ENCODE data around the gene UQCRHL.
"Not testable (repeated sequence)": the region's sequence is repeated elsewhere in the genome, so short reads cannot be mapped to it uniquely, and the experiment has no call there.

UQCRHL gene

DNA sequence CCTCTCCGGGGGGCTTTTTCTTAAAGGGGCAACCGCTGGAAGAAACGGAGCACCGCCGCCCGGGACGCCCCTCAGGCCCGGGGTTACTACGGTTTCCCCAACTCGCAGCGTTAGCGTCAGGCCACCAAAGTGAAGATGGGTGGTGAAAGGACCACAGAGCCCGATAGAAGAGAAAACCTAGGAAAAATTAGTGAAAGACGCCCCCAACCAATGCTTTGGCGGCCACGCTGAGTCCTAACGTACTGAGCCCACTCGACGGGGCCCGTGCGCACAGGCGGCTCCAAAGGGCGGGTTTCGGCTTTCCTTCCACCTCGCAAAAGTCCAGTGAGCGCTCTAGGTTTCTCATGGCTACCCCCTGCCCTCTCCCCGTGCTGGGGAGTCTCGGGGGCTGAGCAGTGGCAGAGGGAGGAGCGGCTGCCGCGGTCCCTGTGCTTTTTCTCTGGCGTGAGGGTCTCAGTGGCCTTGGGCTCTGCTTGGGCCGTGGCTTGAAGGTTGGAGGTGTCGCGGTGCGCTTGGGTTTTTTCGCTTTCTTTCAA is 27.8 kb upstream of the UQCRHL start:
- DNase-seq: peak; percentile 30 to 62 (median 39)

DNA sequence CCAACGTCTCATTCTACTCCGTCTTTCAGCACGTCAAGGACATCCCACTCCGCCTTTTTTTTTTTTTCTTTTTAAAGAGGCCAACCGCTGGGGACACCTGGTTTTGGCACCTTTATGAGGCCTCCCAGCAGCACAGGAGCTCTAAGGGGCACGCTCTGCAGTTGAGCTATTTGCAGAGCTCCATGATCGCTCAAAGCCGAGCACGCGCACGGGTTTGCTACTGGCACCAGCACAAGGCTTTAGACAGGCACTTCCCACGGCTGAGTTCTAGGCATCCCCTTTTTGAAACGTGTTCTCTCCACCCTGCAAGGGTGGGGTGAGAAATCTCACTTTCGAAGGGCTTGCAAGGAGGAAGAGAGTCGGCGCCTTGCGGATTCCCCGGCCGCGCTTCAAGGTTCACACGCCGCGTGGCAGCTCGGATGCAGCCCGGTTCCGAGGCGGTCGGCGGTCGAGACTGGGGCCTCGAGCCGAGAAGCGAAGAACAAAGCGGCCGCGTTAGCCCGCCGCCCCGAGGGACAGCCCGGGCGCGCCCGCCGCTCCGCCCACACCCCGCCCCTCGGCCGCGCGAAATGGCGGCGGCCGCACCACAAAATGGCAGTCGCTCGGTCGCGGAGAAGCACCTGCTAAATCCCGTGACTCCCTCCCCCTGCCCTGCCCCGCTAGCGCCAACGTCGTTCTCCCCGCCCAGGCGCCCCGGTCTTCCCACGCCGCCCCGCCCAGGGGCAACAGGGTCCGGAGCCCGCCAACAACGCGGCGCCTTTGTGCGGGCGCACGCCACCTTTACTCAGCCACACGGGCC is 27.2 kb upstream of the UQCRHL start:
- DNase-seq: peak; percentile 90 to 96 (median 93)

DNA sequence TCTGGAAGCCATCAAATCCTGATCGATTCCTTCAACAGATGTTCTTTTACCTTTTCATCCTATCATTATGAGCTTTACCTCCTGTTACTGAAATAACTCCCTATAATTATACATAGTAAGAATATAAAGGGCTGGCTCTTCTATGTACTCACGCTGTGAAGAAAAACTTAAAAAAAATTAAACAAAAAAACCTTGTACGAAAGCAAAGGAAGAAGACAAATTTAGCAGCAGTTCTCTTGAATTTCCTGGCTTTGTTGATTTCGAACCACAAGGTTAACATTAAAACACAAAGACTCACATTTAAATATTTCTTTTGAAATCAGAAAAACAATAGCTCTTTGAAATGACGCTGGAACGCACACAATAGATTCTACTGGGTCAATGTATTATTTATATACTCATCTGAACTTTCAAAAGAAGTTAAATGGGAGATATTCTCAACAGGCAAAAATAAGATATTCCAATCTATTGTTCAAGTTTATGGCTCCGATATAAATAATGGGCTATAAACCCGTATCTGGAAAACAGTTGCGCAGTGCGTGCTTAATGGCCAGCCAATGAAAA is 26.5 kb upstream of the UQCRHL start:
- peak in 1 of 3 donors; percentile 89 for DNase-seq

DNA sequence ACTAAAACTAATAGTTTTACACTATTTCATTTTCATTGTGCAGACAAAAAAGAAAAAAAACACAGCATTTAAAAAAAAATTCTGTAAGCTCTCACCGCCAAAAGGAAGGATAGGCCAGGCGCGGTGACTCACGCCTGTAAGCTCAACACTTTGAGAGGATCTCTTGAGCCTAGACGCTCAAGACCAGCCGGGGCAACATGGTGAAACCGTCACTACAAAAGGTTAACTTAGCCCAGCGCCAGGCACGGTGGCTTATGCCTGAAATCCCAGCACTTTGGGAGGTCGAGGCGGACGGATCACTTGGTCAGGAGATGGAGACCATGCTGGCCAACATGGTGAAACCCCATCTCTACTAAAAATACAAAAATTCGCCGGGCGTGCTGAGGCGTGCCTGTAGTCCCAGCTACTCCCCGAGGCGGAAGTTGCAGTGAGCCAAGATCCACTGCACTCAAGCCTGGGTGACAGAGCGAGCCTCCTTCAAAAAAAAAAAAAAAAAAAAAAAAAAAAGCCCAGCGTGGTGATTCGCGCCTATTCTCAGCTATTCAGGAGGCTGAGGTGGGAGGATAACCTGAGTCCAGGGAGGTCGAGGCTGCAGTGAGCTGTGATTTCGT is 25.7 kb upstream of the UQCRHL start:
- DNase-seq: peak; percentile 64 to 67 (median 65)

DNA sequence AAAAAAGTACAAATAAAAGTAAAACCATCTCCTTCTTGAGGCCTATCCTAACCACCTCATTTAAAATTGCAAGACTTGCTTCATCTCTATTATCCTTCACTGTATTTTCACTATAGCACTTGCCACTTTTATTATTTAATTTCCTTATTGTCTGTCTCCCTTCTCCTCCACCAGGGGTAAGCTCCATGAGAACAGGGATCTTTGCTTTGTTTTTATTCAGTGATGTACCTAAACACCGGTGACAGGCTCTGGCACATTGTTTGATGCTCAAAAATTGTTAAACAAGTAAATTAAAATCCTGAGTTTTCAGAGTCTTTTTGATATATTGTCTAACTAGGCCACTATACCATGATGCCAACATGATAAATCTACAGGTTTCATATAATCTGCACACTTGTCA is 22.8 kb upstream of the UQCRHL start:
- DNase-seq: no peak

DNA sequence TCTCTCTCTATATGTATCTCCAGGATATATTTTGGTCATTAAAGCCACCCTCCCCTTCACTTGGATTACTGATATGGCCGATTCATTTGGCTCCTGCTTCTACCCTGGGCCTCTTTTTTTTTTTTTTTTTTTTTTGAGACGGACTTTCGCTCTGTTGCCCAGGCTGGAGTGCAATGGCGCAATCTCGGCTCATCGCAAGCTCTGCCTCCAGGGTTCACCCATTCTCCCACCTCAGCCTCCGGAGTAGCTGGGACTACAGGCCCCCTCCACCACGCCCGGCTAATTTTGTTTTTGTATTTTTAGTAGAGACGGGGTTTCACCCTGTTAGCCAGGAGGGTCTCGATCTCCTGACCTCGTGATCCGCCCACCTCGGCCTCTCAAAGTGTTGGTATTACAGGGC is 21.5 kb upstream of the UQCRHL start:
- DNase-seq: not testable (repeated sequence)

DNA sequence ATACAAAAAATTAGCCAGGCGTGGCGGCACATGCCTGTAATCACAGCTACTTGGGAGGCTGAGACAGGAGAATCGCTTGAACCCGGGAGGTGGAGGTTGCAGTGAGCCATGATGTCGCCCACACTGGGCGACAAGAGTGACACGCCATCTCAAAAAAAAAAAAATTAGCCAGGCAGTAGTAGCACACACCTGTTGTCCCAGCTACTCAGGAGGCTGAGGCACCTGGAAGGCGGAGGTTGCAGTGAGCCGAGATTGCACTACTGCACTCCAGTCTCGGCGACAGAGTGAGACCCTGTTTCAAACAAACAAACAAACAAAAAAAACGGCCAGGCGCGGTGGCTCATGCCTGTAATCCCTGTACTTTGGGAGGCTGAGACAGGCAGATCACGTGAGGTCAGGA is 20.1 kb upstream of the UQCRHL start:
- DNase-seq: not testable (repeated sequence)

DNA sequence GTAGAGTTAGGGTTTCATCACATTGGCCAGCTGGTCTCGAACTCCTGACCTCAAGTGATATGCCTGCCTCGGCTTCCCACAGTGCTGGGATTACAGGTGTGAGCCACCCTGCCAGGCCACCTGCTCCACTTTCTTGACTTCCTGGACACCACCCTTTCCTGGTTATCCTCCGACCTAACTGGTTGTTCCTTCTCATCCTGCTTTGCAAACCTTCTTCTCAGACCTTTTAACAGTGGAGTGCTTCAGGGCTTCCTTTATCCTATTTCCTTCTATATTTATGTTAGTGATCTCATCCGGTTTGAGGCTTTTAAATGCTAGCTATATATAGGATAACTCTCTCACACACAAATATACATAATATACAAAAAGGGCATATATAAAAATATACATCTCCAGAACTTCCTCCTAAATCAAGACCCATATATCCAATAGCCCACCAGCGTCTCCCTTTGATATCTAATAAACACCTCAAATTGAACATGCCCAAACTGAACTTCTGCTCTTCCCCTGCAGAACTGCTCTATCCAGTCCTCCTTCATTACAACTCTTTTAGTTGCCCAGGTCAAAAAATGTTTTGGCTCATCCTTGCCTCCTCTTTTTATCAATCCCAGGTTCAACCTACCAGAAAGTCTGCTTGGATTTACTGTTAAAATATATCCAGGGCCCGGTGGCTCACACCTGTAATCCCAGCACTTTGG is 19.5 kb upstream of the UQCRHL start:
- no peak for DNase-seq

DNA sequence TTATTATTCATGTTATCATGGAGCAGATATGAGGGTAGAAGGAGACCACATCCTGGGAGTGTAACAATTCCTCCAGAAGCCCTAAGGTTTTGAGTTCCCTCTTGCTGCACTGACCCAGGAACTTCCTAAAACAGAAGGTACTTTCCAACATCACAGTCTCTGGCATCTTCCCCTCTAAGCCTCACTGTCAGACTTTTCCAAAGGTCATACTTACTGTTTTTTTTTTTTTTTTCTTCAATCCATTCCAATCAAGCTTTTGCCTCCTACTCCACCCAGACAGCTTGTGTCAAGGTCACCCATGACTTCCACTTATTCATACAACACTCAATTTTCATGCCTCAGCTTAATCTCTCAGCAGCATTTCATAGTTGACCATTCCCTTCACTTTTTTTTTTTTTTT is 18.4 kb upstream of the UQCRHL start:
- peak; percentile 84 to 91 (median 84) for DNase-seq

DNA sequence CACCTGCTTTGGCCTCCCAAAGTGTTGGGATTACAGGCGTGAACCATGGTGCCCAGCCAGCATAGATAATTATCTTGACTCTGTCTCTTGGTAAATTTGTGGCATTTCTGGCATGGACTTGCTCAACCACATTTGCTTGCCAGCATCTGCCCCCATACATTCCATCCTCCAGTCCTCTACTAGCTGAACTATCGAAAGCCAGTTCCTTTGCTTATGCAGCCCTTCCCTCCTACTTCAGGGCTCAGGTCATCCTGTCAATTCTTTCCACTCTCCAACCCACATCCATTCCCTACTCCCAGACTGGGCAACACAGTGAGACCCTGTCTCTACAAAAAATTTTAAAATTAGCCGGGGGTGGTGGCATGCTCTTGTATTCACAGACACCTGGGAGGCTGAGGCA is 13.0 kb upstream of the UQCRHL start:
- DNase-seq: no peak

DNA sequence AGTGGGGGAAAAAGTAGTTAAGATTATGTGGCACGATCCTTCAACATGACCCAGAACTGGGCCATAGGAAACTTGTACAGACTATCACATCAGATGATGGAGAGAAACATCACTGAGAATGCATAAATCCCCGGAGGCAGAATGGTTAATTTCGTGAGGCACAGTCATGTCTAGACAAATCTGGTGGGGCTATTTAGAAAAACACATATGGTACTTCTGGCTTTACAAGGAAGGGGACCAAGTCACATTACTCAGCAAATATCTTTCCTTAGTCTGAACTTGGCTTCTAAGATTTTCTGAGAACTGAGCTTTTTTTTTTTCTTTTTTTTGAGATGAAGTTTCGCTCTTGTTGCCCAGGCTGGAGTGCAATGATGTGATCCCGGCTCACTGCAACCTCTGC is 9.2 kb upstream of the UQCRHL start:
- no peak for DNase-seq

DNA sequence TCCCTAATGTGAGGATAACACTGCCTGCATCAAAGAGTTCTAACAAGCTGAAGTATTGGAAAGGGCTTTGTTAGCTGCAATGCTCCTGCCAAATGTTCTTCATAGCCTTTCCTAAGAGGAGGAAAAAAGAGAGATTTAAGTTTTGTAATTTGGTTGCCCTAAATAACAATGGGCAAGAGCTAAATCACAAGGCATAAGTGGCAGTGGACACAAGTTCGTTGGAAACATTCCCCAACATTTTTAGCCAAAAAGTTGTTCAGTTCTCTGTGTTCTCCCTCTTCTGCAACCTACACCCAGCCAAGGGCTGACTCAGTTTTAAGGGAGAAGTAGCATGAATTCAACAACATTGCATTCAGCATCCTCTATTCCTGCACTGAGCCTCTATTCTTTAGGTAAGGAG is 2.6 kb upstream of the UQCRHL start:
- no peak for DNase-seq

DNA sequence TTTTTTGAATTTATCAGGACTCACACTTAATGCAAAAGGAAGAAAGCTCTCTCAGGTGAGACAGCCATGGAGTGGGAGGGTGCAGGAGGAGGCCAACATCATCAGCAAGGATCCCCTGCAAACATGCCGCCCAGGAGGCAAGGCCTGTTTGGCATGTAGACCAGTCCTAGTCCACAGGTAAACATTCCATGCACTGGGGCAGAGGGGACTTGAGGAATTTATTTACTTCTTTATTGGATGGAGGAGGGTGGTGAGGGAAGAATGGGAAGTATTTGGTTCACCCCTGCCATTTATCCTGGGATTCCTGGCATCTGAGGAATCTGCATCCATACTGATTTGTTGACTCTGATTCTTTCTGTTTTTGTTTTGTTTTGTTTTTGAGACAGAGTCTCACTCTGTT is 1.5 kb upstream of the UQCRHL start:
- no peak for DNase-seq

DNA sequence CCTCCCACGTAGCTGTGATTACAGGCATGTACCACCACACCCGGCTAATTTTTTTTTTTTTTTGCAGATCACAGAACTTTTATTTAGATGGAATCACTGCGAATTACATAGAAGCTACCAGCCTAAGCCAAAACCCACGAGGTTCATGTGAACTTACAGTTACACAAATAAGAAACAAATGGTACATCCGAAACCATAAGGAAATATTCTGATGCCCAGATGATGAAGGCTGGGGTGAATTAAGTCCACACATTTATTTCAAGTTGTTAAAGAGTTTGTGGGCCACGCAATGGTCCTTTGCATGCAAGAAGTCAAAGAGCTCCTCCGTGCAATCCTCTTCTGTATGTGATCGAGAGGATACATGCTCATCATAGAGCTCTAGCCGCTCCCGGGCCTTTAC is 328 bp downstream of the UQCRHL start:
- DNase-seq: no peak

DNA sequence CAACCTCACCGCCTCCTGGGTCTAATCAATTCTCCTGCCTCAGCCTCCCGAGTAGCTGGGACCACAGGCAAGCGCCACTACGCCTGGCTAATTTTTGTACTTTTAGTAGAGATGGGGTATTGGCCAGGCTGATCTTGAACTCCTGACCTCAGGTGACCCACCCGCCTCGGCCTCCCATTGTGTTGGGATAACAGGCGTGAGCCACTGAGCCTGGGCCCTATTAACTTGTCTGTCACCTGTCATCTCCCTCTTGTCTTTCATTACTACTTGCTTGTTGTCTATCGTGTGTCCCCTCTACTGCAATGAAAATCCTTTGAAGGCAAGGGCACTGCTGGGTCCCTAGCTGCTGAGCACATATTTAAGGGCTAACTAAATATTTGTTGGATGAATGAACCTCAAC is 3.4 kb downstream of the UQCRHL start:
- no peak for DNase-seq

DNA sequence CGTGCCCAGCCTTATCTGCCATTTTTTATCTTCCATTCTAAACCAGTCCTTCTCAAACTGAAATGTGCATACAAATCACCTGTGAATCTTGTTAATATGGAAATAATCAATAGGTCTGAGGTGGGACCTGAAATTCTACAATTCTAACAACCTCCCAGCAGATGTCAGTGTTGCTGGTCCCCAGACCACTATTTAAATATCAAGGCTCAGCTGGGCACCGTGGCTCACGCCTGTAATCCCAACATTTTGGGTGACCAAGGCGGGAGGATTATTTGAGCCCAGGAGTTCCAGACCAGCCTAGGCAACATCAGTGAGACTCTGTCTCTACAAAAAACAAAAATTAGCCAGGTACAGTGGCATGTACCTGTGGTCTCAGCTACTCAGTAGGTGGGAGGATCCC is 4.1 kb downstream of the UQCRHL start:
- DNase-seq: peak; percentile 35 to 62 (median 55)

DNA sequence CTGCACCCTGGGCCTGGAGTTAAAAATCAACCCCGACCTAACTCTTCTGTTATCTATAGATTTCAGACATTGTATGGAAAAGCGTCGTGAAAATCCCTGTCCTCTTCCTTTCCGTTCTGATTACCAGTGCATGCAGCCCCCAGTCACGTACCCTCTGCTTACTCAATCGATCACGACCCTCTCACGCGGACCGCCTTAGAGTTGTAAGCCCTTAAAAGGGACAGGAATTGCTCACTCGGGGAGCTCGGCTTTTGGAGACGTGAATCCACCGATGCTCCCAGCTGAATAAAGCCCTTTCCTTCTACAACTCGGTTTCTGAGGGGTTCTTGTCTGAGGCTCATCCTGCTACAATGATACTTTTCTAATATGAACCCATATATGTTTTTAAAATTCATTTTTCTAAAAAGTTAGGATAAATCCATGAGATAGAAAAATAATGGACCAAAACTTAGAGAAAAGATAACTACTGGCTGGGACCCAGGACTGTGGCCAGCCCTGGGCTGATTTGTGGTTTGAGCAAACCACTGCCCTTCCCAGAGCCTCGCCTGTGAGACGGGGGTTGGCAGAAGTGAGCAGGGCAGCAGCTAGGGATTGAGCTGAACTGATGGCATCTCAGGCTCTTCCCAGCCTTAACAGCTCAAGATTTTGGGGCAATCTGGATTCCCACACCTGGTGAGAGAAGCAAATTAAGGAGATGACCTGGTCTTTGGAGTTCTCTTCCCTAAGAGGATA is 5.0 kb downstream of the UQCRHL start:
- peak in 1 of 3 donors; percentile 16 for DNase-seq

DNA sequence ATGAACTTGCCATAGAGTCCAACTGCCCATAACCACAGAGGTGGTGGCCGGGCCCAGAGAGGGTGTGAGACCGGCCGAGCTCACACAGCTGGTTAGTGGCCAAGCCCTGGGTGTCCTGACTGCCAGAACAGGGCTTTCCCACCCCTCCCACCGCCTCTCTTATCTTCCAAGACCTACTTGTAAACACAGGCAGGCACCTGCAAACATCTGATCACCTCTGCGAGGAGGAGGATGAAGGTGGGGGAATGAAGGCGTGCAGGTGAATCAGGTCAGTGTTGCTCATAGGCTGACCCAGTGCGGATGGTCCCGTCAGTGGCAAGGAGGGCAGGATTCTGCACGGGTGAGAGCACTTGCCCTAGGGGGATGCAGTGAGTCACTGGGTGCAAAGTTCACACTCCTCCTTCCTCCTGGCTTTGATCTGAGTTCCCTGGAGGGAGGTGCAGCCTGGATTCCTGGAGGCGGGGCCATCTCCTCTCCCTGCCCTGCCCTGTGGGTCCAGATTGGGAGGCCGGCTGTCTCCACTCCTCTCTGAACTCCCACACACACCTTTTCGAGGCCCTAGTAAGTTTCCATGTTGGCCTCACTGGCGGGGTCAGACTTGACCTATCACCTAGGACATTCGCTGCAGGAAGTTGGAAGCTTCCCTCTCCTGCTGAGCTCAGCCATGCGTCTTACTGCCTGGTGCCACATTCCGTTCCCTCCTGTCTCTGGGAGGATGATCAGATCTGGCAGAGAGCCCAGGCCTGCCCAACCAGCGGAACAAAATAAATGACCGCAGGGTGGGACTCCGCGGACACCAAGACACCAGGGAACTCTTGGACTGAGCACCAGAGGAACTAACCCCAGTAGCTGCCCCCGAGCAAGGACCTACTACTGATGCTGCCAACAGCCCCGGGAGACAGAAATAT is 7.3 kb downstream of the UQCRHL start:
- DNase-seq: no peak

DNA sequence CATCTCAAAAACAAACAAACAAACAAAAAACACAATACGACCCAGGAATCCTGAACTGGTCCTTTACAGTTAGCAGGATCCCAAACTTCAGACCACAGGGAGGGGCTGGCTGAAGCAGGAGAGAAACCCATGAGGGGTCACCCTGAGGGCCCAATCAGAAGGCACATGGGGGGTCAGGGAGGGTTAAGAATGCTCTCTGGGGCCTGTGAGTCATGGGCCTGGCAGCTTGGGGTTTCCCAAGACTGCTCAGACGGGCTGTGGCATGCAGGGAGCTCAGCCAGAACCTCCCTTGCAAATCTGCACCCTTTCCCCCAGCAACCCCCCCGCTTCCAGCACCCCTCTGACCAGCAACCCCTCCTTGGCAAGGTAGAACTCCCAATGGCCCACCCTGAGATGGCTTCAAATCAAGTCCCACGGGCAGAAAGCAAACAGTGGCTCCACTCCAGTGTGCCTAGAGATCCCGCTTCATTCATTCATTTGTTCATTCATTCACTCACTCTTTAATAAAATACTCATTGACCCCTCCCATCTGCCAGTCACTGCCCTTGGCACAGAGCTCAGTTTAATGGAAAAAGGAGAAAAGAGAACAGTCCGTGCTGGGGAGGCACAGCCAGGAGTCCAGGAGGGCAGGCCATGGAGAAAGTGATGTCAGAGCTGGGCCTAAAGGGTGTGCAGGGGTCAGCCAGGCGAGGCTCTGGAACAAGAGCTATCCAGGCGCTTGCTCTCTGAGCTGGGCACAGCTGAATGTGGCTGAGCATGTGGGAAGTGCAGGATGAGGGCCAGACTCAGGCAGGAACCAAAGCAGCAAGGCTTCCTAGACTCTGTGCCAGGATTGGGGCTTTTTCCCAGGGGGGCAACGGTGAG is 8.2 kb downstream of the UQCRHL start:
- peak; percentile 83 to 89 (median 85) for DNase-seq

DNA sequence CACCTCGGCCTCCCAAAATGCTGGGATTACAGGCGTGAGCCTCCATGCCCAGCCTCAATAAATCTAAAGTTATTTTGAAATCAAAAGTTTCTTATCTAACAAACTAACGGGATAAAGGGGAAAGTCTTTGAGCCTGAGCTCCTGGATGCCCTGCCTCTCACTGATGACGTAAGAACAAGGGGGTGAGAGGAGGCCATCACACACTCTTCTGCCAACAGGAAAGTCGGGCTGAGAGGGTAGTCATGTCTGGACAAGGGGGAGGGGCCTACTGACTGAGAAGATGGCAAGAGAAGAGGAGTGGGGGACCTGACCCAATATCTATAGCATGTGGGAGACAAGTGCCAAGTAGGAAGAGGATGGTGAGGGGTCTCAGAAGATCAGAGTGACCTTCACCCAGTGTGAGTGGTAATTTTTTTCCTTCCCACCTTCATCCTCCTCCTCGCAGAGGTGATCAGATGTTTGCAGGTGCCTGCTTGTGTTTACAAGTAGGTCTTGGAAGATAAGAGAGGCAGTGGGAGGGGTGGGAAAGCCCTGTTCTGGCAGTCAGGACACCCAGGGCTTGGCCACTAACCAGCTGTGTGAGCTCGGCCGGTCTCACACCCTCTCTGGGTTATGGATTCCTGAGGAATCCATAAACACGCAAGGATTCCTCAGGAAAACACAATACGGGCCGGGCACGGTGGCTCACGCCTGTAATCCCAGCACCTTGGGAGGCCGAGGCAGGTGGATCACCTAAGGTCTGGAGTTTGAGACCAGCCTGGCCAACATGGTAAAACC is 9.6 kb downstream of the UQCRHL start:
- DNase-seq: peak in 1 of 3 donors; percentile 36

Measured in suppressor macrophage treated with lipopolysaccharide for 1 hour (primary cell).